Neural progenitor cell (in vitro differentiated cells): ENCODE measurements around the gene LRRC72. TPM values are rescaled to one million over a fixed set of nuclear protein-coding genes. Genes with fewer than 3 reads are reported as not detected.

Source experiments
- DNase-seq: peaks from one replicate; pipeline ENCODE4 v3.0.0-alpha.2; 2016; ENCODE audit warnings: low spot score
- H2AFZ ChIP-seq: fragments of 200-600 bp; sonication (generic); replicated peaks from 2 replicates; pipeline ENCODE4 v1.6.1; 2016; ENCODE audit warnings: antibody characterized with exemption
- H3F3A ChIP-seq: fragments of 200-600 bp; sonication (generic); 2 replicates; pipeline ENCODE4 v1.6.1; 2016; ENCODE audit warnings: antibody characterized with exemption, low read depth
- H3K27ac ChIP-seq: fragments of 200-600 bp; sonication (generic); 2 replicates; pipeline ENCODE4 v1.5.1; 2016; ENCODE audit warnings: mild to moderate bottlenecking
- H3K27me3 ChIP-seq: fragments of 200-600 bp; sonication (generic); 2 replicates; pipeline ENCODE4 v1.6.1; 2016; ENCODE audit warnings: mild to moderate bottlenecking, moderate library complexity
- H3K36me3 ChIP-seq: fragments of 200-600 bp; sonication (generic); 2 replicates; pipeline ENCODE4 v1.5.1; 2016
- H3K4me1 ChIP-seq: fragments of 200-600 bp; sonication (generic); 2 replicates; pipeline ENCODE4 v1.6.1; 2016; ENCODE audit warnings: mixed run types
- H3K4me2 ChIP-seq: fragments of 200-600 bp; sonication (generic); 2 replicates; pipeline ENCODE4 v1.6.1; 2016
- H3K4me3 ChIP-seq: fragments of 200-600 bp; sonication (generic); 2 replicates; pipeline ENCODE4 v1.5.1; 2016
- H3K79me2 ChIP-seq: fragments of 200-600 bp; sonication (generic); 2 replicates; pipeline ENCODE4 v1.6.1; 2016; ENCODE audit warnings: low read depth
- H3K9ac ChIP-seq: fragments of 200-600 bp; sonication (generic); 2 replicates; pipeline ENCODE4 v1.6.1; 2016
- H3K9me3 ChIP-seq: fragments of 200-600 bp; sonication (generic); 2 replicates; pipeline ENCODE4 v1.5.1; 2016; ENCODE audit warnings: low read depth
- H4K20me1 ChIP-seq: fragments of 200-600 bp; sonication (generic); 2 replicates; pipeline ENCODE4 v1.6.1; 2016; ENCODE audit warnings: low read depth
- H3K27ac Mint-ChIP-seq: 3 replicates; pipeline ENCODE4 v1.8.0; 2021; ENCODE audit warnings: mixed read lengths
- H3K27me3 Mint-ChIP-seq: 2 replicates; pipeline ENCODE4 v1.8.0; 2022; ENCODE audit warnings: low read depth, mild to moderate bottlenecking, inconsistent platforms, moderate library complexity, mixed read lengths; ENCODE audit not compliant: insufficient read depth
- H3K36me3 Mint-ChIP-seq: 3 replicates; pipeline ENCODE4 v1.8.0; 2021; ENCODE audit warnings: mixed read lengths
- H3K4me1 Mint-ChIP-seq: 3 replicates; pipeline ENCODE4 v1.8.0; 2021; ENCODE audit warnings: mixed read lengths
- H3K4me3 Mint-ChIP-seq: 3 replicates; pipeline ENCODE4 v1.8.0; 2021; ENCODE audit warnings: mild to moderate bottlenecking, moderate library complexity, mixed read lengths
- H3K9me3 Mint-ChIP-seq: 3 replicates; pipeline ENCODE4 v1.8.0; 2020; ENCODE audit warnings: mixed read lengths
- EZH2 ChIP-seq: fragments of 200-600 bp; sonication (generic); IDR thresholded peaks from 2 replicates; pipeline ENCODE4 v1.6.1; 2017; ENCODE audit warnings: antibody characterized with exemption, mild to moderate bottlenecking, moderate library complexity
- EZH2phosphoT487 ChIP-seq: fragments of 200-600 bp; sonication (generic); IDR thresholded peaks from 2 replicates; pipeline ENCODE4 v1.6.1; 2017; ENCODE audit warnings: antibody characterized with exemption
- total RNA-seq: library from RNA; depleted of rRNA; stranded (reverse); fragments of >200 nt; gene quantifications from 2 replicates; pipeline ENCODE4 v1.2.3, GENCODE V29; 2015; ENCODE audit warnings: low replicate concordance
- TF ChIP-seq, protein P1 (sequence below): fragments of 200-600 bp; sonication (generic); IDR thresholded peaks from 2 replicates; pipeline ENCODE4 v1.5.1; 2017; ENCODE audit warnings: antibody characterized with exemption, mild to moderate bottlenecking

LRRC72 gene
- total RNA-seq, 1 donor from 2014 or later: not detected

DNA sequence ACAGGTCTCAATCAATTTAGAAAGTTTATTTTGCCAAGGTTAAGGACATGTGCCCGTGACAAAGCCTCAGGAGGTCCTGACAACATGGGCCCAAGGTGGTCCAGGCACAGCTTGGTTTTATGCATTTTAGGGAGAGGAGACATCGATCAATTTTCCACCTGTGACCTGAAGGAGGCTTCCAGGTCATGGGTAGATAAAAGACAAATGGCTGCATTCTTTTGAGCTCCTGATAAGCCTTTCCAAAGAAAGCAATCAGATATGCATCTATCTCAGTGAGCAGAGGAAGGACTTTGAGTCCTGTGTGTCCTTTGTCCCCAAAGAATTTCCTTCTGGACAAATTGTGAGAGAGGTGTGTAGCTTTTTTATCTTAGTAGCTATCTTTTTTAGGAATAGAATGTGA is 15.8 kb downstream of the LRRC72 start:
- Mint-ChIP-seq H3K9me3 (peaks cover 6% of the 10 kb centered on the region), H3K27ac (no peak overlapping the region), H3K36me3 (no peaks in the 10 kb centered on the region), H3K4me3 (no peak overlapping the region), H3K27me3 (peaks cover 3% of the 10 kb centered on the region), H3K4me1 (no peaks in the 10 kb centered on the region)
- H3K4me3 ChIP-seq: no peak overlapping the region
- H2AFZ ChIP-seq: no peak overlapping the region
- no peaks in the 10 kb centered on the region for H3K4me1 ChIP-seq
- H3K27ac ChIP-seq: no peak overlapping the region
- DNase-seq: no peak
- H3K4me2 ChIP-seq: no peak overlapping the region
- H3K36me3 ChIP-seq: no peaks in the 10 kb centered on the region
- no peak overlapping the region for H3K9ac ChIP-seq
- H3F3A ChIP-seq: no peaks in the 10 kb centered on the region
- H3K27me3 ChIP-seq: no peaks in the 10 kb centered on the region
- no peaks in the 10 kb centered on the region for H4K20me1 ChIP-seq
- TF ChIP-seq EZH2: no peak
- no peak for TF ChIP-seq EZH2phosphoT487
- TF ChIP-seq, protein P1, sequence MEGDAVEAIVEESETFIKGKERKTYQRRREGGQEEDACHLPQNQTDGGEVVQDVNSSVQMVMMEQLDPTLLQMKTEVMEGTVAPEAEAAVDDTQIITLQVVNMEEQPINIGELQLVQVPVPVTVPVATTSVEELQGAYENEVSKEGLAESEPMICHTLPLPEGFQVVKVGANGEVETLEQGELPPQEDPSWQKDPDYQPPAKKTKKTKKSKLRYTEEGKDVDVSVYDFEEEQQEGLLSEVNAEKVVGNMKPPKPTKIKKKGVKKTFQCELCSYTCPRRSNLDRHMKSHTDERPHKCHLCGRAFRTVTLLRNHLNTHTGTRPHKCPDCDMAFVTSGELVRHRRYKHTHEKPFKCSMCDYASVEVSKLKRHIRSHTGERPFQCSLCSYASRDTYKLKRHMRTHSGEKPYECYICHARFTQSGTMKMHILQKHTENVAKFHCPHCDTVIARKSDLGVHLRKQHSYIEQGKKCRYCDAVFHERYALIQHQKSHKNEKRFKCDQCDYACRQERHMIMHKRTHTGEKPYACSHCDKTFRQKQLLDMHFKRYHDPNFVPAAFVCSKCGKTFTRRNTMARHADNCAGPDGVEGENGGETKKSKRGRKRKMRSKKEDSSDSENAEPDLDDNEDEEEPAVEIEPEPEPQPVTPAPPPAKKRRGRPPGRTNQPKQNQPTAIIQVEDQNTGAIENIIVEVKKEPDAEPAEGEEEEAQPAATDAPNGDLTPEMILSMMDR: no peak
- no peaks in the 10 kb centered on the region for H3K9me3 ChIP-seq
- H3K79me2 ChIP-seq: no peaks in the 10 kb centered on the region

DNA sequence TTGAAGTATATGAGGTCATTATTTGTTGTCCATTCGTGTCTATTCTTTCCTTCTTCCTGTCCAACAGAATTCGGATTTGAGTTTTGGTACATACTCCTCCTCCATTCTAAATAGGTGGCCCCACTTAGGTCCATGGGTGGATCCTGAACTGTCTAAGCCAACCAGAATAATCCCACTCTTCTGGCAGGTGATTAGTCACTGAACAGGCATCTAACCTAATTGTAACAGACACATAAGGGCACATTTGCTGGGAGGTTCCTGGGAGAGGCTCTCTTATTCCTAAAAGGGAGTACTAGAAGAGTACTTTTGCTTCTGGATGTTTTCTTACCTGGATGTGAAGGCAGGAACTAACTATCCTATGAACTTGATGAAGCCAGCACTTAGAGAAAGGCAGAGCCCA is 16.8 kb downstream of the LRRC72 start:
- Histone ChIP-seq H3K79me2 (no peaks in the 10 kb centered on the region), H3K4me2 (no peak overlapping the region), H3K4me1 (no peaks in the 10 kb centered on the region), H3K4me3 (no peak overlapping the region), H4K20me1 (no peaks in the 10 kb centered on the region), H3K27me3 (no peaks in the 10 kb centered on the region), H3K36me3 (no peaks in the 10 kb centered on the region), H3K9me3 (no peaks in the 10 kb centered on the region), H3K27ac (no peak overlapping the region), H3F3A (no peaks in the 10 kb centered on the region), H3K9ac (no peak overlapping the region), H2AFZ (no peak overlapping the region)
- no peak overlapping the region for H3K4me3 Mint-ChIP-seq
- TF ChIP-seq EZH2phosphoT487 (no peak), EZH2 (no peak)
- TF ChIP-seq, protein P1: no peak
- DNase-seq: no peak
- no peak overlapping the region for H3K27ac Mint-ChIP-seq
- no peaks in the 10 kb centered on the region for H3K36me3 Mint-ChIP-seq
- H3K27me3 Mint-ChIP-seq: peaks cover 3% of the 10 kb centered on the region
- H3K4me1 Mint-ChIP-seq: no peaks in the 10 kb centered on the region
- peaks cover 6% of the 10 kb centered on the region for H3K9me3 Mint-ChIP-seq

DNA sequence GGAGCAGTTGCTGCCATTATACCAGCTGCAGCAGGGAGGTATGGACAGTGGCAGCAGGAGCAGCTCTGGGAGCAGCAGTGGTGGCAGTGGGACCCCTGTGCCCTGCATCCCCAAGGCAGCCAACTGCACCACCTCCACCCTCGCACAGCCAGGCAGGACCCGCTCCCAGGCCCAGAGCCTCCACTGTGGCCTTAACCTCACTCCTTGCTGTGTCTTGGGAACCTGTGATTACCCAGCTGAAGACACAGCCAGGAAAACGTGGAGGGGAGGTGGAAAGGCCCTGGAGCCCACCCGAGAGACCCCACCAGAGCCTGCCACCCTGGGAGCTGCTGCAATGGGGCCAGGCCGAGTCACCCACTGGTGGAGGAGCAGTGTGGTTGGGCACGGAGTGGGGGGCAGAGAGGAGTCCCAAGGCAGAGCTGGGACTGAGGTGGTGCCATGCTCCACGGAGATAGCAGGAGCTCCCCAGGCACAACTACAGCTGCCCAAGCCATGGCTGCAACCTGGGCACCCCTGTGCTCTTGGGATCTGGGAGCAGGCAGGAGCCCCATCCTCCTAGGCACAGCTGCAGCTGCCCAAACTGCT is 20.4 kb downstream of the LRRC72 start:
- no peaks in the 10 kb centered on the region for H3K4me1 Mint-ChIP-seq
- no peaks in the 10 kb centered on the region for H3K27me3 ChIP-seq
- H3K4me3 ChIP-seq: no peak overlapping the region
- no peaks in the 10 kb centered on the region for H3K36me3 ChIP-seq
- H3K27me3 Mint-ChIP-seq: peaks cover 3% of the 10 kb centered on the region
- no peak overlapping the region for H3K9ac ChIP-seq
- no peak for DNase-seq
- H3K27ac Mint-ChIP-seq: no peak overlapping the region
- no peaks in the 10 kb centered on the region for H3F3A ChIP-seq
- TF ChIP-seq EZH2 (no peak), EZH2phosphoT487 (no peak)
- TF ChIP-seq, protein P1: no peak
- no peak overlapping the region for H3K4me2 ChIP-seq
- no peak overlapping the region for H3K4me3 Mint-ChIP-seq
- H3K9me3 Mint-ChIP-seq: no peaks in the 10 kb centered on the region
- H2AFZ ChIP-seq: no peak overlapping the region
- H3K9me3 ChIP-seq: no peaks in the 10 kb centered on the region
- H3K27ac ChIP-seq: no peak overlapping the region
- H3K4me1 ChIP-seq: no peaks in the 10 kb centered on the region
- H3K36me3 Mint-ChIP-seq: no peaks in the 10 kb centered on the region
- H3K79me2 ChIP-seq: no peaks in the 10 kb centered on the region
- no peaks in the 10 kb centered on the region for H4K20me1 ChIP-seq
